ENCODE results near the gene FOXF2. TPM values are rescaled to one million over a fixed set of nuclear protein-coding genes. Genes with fewer than 3 reads are reported as not detected.

Gene FOXF2
- total and polyA plus RNA-seq, 7 donors, result 3.5 to 37.8 (median 18.2) TPM

DNA sequence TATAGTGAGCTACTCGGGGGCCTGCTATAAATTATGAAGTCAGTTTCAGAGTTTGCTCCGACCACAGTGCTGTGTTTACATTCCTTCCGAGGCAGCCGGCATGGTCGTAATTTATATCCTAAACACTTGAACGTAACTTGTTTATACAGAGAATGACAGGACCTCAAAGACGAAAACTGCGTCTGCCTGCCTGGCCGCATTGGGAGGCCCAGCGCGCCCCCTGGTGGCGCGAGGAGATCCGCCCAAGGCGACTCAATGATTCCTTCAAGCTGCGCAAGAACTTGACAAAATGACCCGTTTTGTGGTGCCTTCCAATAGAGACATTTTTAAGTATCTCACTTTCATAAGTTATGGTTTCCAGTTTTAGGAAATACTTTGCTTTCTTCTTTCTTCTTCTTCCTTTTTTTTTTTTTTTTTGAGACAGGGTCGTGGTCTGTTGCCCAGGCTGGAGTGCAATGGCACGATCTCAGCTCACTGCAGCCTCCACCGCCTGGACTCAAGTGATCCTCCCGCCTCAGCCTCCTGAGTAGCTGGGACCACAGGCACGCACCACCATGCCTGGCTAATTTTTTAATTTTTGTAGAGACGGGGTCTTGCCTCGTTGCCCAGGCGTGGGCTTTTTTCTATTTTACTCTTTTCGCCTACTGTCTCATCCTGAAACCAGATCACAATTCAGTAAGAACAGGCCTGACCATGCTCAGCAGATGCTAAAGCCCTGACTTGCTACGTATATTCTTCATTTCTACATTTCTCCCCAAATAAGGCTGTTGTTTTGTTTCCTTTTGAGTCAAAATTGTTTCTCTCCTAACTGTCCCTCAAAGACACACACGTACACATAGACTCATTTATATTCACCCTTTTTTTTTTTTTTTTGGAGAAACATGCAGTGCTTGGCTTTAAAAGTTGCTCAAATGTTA, 7.8 kb downstream of the FOXF2 start:
- Histone ChIP-seq H3K27me3 (peaks cover 0 to 65% (median 20%) of the 10 kb centered on the region in 3 donors), H3K36me3 (no peaks in the 10 kb centered on the region), H3K9me3 (no peaks in the 10 kb centered on the region), H3K4me3 (peak overlapping the region in 1 of 4 donors; percentile 68), H3K27ac (peak overlapping the region; percentile 84 to 96 (median 89)), H3K4me1 (peaks cover 0 to 24% (median 13%) of the 10 kb centered on the region in 4 donors)
- intact Hi-C loops (cut with DNase I), result loop anchor here (2.0 kb wide), 2 partner anchors 600 to 804 kb away; no protein-coding TSS in a partner anchor
- WGBS, 2 donors, result 25 to 27% methylated on average over 28 of the region's 28 CpGs
- TF ChIP-seq POLR2AphosphoS5 (IDR thresholded peaks at IDR 0.05), result peak; percentile 66 to 92 (median 88)
- TF ChIP-seq POLR2A (IDR thresholded peaks at IDR 0.05), result no peak
- peak in 3 of 4 donors; percentile 66 to 92 (median 88) for TF ChIP-seq EP300 (IDR thresholded peaks at IDR 0.05)
- TF ChIP-seq, protein P1, sequence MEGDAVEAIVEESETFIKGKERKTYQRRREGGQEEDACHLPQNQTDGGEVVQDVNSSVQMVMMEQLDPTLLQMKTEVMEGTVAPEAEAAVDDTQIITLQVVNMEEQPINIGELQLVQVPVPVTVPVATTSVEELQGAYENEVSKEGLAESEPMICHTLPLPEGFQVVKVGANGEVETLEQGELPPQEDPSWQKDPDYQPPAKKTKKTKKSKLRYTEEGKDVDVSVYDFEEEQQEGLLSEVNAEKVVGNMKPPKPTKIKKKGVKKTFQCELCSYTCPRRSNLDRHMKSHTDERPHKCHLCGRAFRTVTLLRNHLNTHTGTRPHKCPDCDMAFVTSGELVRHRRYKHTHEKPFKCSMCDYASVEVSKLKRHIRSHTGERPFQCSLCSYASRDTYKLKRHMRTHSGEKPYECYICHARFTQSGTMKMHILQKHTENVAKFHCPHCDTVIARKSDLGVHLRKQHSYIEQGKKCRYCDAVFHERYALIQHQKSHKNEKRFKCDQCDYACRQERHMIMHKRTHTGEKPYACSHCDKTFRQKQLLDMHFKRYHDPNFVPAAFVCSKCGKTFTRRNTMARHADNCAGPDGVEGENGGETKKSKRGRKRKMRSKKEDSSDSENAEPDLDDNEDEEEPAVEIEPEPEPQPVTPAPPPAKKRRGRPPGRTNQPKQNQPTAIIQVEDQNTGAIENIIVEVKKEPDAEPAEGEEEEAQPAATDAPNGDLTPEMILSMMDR (IDR thresholded peaks at IDR 0.05), result peak; percentile 75 to 93 (median 89)
- peak; percentile 89 for DNase-seq

DNA sequence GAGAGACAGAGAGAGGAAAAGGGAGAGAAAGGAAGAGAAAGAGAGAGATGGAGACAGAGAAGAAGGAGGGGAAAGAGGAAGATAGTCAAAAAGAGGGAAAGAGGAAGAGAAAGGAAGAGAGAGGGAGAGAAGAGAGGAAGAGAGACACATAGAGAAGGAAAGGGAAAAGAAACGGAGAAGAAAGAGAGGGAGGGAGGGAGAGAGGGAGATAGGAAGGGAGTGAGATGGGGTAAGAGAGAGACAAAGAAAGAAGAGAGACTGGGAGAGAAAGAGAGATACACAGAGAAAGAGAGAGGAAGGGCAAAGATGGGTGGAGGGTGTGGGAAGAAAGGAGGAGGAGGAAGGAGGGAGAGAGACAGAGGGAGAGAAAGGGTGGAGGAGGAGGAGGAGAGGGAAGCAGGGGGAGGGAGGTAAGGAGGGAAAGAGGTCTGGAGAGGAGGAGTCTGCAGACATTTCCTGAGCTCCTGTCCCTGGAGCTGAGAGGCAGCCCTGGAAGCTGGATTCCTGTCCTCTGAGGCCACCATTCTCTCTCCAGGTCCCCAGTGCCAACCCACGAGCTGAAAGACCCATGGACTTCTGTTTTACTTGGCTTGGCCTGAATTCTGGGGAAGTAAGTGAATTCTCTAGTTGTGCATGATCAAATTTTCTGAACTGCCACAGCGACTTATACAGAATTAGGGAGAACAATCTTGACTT, 9.9 kb downstream of the FOXF2 start:
- Histone ChIP-seq H3K27ac (no peak overlapping the region), H3K9me3 (no peaks in the 10 kb centered on the region), H3K36me3 (no peaks in the 10 kb centered on the region), H3K4me3 (no peak overlapping the region), H3K27me3 (peaks cover 0 to 46% (median 0%) of the 10 kb centered on the region in 3 donors), H3K4me1 (peaks cover 0 to 24% (median 11%) of the 10 kb centered on the region in 4 donors)
- intact Hi-C loops (cut with DNase I), result no loop called here
- TF ChIP-seq POLR2AphosphoS5 (IDR thresholded peaks at IDR 0.05), result no peak
- no peak for TF ChIP-seq EP300 (IDR thresholded peaks at IDR 0.05)
- no peak for TF ChIP-seq POLR2A (IDR thresholded peaks at IDR 0.05)
- TF ChIP-seq, protein P1 (IDR thresholded peaks at IDR 0.05), result no peak
- WGBS, 2 donors, result 40 to 41% methylated on average over 3 of the region's 3 CpGs
- no peak for DNase-seq

DNA sequence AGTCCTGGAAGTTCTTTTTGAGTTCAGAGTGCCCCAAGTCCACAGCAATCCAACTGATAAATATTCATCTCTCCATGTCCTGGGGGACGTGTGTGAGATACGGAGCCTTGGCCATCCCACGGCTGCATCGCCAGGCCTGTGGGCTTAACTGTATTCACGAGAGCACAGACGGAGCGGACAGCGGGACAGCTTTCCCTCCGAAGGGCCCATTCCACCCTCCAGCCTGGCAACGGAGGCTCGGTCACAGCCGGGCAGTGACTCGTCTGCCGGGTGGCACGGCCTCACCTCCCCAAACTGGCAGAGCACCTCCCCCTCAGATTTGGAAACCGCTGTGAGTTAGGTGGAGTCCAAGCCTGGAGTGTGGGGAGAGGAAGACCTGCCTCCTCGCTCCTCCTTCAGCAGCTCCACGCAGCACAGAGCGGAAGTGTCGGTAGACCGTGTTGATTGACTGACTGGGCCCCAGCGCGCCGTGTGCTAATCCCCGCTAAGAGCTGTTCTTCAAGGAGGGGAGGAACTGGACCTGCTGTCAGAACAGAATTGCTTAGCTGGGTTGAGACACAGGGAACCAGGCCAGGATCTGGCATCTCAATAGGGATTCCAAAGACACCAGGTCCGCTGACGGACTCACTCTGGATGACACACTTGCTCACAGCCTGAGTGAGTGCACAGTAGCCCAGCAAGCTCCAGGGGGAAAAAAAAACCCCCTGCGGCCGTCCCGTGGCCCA, 10.9 kb downstream of the FOXF2 start:
- H3K27me3 ChIP-seq, result peaks cover 0 to 36% (median 0%) of the 10 kb centered on the region in 3 donors
- 90 to 94% methylated on average over 30 of the region's 30 CpGs for WGBS, 2 donors

DNA sequence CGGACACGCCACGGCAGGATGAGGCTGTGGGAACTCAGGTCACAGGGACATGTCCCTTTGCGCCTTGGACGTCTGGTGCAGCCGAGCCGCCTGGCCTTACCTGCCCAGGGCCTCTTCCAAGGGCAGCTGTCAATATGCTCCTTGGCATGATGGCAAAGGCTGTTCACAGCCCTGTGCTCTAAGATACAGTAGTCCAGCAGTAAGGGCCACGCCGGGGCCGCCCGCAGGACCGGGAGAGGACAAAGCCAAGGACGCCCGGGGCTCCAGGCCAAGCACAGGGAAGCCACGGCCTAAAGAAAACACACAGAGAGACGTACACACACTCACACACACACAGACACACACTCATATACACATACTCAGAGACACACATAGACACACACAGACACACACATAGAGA, 13.0 kb downstream of the FOXF2 start:
- TF ChIP-seq POLR2A (IDR thresholded peaks at IDR 0.05), result no peak
- TF ChIP-seq POLR2AphosphoS5 (IDR thresholded peaks at IDR 0.05), result no peak
- TF ChIP-seq, protein P1 (IDR thresholded peaks at IDR 0.05), result no peak
- TF ChIP-seq EP300 (IDR thresholded peaks at IDR 0.05), result no peak
- peaks cover 0 to 3% (median 0%) of the 10 kb centered on the region in 4 donors for H3K9me3 ChIP-seq
- 68 to 83% methylated on average over 16 of the region's 16 CpGs for WGBS, 2 donors
- peak; percentile 40 for DNase-seq
- no peaks in the 10 kb centered on the region for H3K36me3 ChIP-seq
- peaks cover 0 to 24% (median 0%) of the 10 kb centered on the region in 3 donors for H3K27me3 ChIP-seq
- H3K27ac ChIP-seq, result no peak overlapping the region
- no peak overlapping the region for H3K4me3 ChIP-seq
- H3K4me1 ChIP-seq, result peaks cover 0 to 11% (median 4%) of the 10 kb centered on the region in 4 donors
- intact Hi-C loops (cut with DNase I), result no loop called here

More for the DNA sequence above, 10.9 kb downstream of the FOXF2 start:
- intact Hi-C loops (cut with DNase I), result no loop called here
- Histone ChIP-seq H3K4me1 (peaks cover 0 to 24% (median 11%) of the 10 kb centered on the region in 4 donors), H3K27ac (no peak overlapping the region), H3K9me3 (peaks cover 0 to 3% (median 0%) of the 10 kb centered on the region in 4 donors), H3K4me3 (no peak overlapping the region), H3K36me3 (no peaks in the 10 kb centered on the region)
- TF ChIP-seq POLR2AphosphoS5 (IDR thresholded peaks at IDR 0.05) (no peak), POLR2A (IDR thresholded peaks at IDR 0.05) (no peak), EP300 (IDR thresholded peaks at IDR 0.05) (no peak)
- TF ChIP-seq, protein P1 (IDR thresholded peaks at IDR 0.05), result no peak
- DNase-seq, result peak; percentile 10
